Fibroblast of skin of right biceps (primary cell): ENCODE measurements around the gene C16orf54.
A peak's percentile ranks its signal among the peaks of the same experiment; 100 is the strongest.
"Not testable (repeated sequence)": the region's sequence is repeated elsewhere in the genome, so short reads cannot be mapped to it uniquely, and the experiment has no call there.

Experiments
- DNase-seq: peaks from one replicate; pipeline ENCODE4 v3.0.0-alpha.2; 2013

C16orf54 gene

DNA sequence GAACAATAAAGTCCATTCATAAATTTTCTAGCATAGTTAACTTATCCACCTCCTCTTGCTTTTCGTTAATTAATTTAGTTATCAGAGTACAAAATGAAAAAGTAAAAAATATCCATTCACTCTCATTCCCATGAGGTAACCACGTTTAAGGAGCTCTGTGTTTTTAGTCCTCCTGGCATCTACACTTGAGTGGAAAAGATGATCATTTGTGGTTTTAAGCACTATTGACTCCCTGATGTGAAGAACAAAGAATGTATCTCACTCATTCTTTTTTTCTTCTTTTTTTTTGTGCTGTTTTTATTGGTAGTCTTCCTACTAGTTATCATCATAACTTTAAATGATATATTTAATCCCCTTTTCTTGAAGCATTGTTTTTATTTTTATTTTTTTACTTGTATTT lies 40.8 kb downstream of the C16orf54 start:
- no peak for DNase-seq

DNA sequence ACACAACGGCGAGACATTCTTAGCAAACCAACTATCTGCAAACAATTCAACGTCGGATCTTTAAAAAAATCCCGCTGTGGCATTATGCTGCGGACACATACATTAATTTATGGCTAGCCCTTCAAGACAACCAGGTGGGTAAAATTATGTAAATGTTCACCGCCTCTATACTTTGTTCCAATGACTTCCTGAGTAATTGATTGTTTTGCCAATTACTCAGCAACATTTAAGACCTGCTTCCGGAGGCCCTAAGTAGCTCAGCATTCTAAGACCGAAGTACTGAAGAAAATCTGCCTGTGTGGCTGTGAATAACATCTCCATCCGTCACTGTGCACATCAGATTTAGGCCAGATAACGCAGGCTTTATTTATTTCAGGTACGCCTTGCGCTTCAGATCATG lies 43.5 kb downstream of the C16orf54 start:
- peak; percentile 11 for DNase-seq

DNA sequence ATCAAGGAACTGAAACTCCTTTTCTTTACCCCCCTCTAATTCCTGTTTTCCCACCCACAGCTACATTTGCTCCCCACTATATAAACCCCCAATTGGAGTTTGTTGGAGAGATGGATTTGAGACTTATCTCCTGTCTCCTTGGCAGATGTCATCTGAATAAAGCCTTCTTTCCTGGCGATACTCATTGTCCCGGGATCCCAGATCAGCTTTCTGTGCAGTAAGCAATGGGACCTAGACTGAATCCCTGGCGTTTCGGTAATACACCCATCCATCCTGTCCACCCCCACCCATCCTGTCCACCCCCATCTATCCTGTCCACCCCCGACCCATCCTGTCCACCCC lies 44.6 kb downstream of the C16orf54 start:
- DNase-seq, result no peak

DNA sequence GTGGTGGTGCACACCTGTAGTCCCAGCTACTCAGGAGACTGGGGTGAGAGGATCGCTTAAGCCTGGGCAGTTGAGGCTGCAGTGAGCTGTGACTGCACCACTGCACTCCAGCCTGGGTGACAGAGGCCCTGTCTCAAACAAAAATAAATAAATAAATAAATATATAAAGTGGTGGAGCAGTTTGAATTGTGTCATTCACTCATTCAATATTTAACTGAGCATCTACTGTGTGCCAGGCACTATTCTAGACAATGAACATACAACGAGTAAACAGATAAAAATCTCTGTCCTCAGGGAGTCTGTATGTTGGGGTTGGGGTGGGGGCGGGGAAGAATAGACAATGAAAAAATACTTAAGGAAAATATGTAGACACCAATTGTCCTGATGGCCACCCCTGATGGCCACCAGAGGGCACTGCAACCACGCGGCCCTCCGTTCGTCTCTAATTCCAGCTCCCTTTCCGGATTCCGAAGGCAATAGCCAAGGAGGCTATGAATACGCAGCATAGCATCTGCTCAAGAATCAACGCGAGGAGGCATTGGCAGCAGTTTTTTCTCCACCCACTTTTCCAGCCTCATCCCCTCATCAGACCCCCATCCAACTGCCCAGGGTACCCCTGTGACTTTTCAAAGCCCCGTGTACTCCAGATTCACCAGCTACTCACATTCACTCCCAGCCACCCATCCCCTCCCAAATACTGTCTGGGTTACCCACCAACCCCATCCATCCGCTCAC lies 45.4 kb downstream of the C16orf54 start:
- DNase-seq, result peak; percentile 83

DNA sequence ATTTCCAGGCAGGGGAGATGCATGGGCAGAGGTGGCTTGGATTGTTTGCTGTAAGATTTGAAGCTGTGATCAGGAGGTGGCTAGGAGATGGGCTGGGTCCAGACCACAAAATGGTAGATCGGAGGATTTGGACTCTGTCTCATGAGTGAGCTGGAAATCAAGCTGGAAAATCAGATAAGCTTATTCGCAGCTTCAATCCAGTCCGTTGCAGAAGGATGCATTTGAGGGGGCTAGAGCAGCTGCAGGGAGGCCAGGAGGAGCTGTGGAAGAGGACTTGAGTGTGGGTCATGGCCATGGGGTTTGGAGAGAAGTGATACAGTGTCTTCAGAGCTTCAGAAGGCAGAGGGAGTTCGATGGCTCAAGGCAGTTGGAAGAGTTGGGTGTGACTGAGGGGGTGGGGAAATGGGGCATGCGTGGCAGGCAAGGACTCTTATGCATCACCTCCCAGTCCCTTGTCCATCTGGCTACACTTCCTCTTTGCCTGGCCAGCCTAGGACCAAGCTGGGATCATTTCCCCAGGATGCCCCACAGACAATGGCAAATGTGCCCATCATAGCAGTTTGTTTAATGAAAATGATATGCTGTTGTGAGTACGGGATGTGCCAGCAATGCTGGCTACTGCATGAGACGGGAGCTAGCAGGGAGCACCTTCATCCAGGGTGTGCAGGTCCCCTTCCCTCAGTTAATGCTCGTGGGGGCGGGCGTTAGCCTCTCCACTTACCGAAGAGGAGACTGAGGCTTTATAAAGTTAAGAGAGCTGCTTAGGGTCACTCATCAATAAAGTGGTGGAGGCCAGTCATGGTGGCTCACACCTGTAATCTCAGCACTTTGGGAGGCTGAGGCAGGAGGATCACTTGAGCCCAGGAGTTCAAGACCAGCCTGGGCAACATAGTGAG lies 46.2 kb downstream of the C16orf54 start:
- no peak for DNase-seq

DNA sequence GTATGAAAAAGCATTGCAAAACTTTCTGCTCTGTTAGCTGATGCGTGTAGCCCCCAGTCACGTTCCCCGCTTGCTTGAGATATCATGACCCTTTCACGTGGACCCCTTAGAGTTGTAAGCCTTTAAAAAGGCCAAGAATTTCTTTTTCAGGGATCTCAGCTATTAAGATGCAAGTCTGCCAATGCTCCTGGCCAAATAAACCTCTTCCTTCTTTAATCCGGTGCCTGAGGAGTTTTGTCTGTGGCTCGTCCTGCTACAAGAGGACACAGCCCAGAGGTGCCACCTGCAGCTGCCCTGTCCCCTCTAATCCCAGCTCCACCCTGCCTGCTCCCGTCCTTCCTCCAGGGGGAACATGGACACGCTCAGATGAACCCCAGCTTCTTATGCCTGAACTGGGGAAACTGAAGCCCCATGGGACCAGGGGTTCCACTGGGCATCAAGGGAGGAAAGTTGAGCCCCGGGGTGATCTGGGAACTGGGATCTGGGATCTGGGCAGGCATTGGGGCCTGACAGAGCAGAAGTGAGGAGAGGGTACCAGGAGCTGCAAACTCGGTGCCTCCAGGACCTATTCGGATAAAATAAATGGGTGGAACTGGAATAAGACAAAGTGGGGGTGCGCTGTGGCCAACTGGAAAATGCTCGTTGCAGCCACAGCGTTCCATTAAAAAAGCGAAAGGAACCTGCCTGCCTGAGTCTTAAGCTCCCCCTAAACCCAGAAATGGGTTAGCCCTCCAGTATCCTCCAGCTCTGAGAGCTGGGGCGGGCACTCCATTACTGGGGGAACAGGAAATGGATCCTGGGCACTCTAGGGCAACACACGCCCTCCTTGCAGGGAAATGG lies 47.1 kb downstream of the C16orf54 start:
- no peak for DNase-seq

DNA sequence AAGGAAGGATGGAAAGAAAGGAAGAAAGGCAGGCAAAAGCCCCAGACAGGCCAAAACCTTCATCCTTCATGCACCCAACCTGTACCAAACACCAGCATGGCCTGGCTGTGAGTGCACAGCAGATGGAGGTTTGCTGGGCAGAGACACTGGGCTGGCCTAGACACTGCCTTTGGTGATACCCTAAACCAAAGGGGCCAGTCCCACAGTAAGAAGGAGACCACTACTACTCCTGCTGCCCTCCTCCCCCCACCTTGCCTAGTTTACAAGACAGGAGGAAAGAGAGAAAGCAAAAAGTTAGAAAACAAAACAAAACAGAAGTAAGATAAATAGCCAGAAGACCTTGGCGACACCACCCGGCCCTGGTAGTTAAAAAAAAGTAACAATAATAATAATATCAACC lies 47.7 kb downstream of the C16orf54 start:
- DNase-seq, result no peak

DNA sequence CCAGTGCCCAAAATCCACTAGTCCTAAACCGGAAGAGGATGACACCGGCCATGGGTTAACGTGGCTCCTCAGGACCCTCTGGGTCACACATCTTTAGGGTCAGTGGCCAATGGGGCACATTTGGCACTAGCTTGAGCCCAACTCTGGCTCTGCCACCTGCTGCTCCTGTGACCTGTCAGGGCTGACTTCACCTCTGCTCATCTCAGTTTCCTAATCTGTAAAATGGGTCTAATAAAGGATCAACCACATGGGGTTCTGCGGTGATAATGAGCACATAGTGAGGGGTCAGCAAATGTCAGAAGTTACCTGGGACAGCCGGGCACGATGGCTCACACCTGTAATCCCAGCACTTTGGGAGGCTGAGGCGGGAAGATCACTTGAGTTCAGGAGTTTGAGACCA lies 48.4 kb downstream of the C16orf54 start:
- no peak for DNase-seq

DNA sequence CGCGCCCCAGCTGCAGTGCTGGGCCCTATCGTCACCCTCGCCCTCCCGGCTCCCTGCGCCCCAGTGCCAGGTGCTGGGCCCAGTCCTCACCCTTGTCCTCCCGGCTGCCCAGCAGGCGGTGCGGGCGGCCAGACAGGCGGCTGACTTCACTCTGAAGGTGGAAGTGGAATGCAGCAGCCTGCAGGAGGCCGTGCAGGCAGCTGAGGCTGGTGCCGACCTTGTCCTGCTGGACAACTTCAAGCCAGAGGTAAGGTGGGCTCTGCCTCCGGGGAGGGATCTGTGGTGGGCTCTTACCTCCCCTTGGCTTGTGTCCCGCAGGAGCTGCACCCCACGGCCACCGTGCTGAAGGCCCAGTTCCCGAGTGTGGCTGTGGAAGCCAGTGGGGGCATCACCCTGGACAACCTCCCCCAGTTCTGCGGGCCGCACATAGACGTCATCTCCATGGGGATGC lies 48.9 kb downstream of the C16orf54 start:
- no peak for DNase-seq

DNA sequence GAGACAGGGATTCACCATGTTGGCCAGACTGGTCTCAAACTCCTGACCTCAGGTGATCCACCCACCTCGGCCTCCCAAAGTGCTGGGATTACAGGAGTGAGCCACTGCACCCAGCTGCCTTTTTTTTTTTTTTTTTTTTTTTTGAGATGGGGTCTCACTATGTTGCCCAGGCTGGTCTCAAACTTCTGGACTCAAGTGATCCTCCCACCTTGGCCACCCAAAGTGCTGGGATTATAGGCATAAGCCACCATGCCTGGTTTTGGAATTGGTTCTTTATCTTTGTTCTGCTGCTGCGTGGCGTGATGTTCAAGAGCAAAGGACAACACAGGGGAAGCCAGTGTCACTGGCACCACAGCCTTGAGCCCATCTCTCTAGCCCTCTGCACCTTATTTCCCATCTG lies 50.1 kb downstream of the C16orf54 start:
- not testable (repeated sequence) for DNase-seq

DNA sequence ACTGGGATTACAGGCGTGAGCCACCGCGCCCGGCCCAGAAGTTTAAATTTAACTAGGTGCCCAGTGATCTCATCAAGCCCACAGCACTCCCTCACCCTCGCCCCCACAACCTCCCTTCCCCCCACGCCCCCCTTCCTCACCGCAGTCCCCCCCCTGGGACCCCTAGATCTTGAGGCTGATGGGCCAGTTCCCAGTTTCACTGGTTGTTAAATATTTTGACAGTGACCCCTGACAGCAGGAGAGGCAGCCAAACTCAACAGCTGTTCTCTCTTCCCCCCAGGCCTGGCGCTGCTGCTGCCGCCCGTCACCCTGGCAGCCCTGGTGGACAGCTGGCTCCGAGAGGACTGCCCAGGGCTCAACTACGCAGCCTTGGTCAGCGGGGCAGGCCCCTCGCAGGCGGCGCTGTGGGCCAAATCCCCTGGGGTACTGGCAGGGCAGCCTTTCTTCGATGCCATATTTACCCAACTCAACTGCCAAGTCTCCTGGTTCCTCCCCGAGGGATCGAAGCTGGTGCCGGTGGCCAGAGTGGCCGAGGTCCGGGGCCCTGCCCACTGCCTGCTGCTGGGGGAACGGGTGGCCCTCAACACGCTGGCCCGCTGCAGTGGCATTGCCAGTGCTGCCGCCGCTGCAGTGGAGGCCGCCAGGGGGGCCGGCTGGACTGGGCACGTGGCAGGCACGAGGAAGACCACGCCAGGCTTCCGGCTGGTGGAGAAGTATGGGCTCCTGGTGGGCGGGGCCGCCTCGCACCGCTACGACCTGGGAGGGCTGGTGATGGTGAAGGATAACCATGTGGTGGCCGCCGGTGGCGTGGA lies 51.2 kb downstream of the C16orf54 start:
- DNase-seq, result no peak

DNA sequence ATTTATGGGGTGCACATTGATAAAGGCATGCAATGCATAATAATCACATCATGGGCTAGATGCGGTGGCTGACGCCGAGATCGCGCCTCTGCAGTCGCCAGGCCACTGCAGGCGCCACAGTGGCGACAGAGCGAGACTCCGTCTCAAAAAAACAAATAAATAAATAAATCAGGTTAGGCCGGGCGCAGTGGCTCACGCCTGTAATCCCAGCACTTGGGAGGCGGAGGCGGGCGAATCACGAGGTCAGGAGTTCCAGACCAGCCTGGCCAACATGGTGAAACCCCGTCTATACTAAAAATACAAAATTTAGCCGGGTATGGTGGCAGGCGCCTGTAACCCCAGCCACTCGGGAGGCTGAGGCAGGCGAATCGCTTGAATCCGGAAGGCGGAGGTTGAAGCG lies 53.2 kb downstream of the C16orf54 start:
- not testable (repeated sequence) for DNase-seq
